NCI-H510A (cell line): ENCODE data around the gene GON4L.
A peak's percentile ranks its signal among the peaks of the same experiment; 100 is the strongest.
"Not testable (repeated sequence)": the region's sequence is repeated elsewhere in the genome, so short reads cannot be mapped to it uniquely, and the experiment has no call there.

Experiments used
- DNase-seq: peaks from one replicate; lab custom pipeline; 2025; lab: John Stamatoyannopoulos, UW

Gene GON4L

DNA sequence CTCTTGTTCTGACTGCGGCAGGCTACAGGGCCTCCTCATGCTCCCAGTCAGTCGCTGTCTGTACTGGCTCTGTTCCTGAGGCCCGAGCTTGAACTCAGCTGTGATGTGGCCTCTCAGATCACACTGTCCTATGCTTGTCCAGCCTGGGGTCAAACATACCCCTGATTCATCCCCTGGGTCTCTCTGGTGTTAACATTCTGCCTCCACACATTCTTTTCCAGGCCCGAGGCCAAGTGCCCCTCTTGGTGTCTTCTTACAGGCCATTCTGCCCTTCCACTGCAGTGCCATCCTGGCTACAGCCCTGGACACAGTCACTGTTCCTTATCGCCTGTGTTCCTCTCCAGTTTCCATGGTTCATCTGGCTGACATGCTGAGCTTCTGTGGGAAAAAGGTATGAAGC, 108.9 kb downstream of the GON4L start:
- not testable (repeated sequence) for DNase-seq

DNA sequence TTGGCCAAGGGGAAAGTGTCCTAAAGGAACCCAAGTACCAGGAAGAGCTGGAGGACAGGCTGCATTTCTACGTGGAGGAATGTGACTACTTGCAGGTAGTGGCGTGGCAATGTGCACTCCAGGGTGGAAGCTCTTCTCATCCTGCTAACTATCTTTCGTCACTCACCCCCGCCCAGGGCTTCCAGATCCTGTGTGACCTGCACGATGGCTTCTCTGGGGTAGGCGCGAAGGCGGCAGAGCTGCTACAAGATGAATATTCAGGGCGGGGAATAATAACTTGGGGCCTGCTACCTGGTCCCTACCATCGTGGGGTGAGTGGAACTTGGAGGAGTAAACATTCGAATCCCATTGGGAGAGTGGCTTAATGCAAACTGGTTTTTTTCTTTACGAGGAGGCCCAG, 109.4 kb downstream of the GON4L start:
- DNase-seq, result not testable (repeated sequence)

DNA sequence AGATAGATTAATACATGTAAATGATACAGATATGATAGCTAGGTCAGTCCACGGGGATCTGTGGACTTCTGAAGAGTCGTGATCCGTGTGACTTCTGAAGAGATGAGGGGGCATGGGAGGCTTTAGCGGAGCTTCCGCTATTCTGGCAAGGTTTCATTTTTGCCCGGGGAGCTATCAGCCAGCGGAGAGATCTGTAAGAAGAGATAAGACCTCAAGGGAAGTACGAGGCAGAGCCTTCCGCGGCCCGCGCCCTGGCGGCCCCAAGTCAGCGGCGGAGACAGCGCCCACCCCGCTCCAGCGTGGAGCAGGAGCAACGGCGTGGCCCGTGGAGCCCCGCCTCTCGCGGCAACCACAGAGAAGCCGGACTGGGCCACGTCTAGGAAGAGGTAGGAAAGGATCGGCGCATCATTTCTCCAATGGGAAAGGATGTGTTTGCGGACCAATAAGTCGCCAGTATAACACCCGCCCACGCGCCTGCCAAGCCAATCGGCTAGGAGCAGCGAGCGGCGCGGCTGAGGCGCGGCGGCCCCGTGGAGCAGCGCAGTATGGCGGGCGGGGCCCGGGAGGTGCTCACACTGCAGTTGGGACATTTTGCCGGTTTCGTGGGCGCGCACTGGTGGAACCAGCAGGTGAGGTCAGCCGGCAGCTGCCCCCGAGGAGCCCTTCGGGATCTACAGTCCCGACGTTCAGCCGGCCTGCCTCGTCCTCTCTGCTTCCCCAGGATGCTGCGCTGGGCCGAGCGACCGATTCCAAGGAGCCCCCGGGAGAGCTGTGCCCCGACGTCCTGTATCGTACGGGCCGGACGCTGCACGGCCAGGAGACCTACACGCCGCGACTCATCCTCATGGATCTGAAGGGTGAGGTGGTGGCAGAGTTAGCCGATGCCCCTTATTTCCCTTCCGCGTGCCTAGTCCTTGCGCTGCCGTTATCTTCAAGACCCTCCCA, 111.5 kb downstream of the GON4L start:
- peak; percentile 90 for DNase-seq

DNA sequence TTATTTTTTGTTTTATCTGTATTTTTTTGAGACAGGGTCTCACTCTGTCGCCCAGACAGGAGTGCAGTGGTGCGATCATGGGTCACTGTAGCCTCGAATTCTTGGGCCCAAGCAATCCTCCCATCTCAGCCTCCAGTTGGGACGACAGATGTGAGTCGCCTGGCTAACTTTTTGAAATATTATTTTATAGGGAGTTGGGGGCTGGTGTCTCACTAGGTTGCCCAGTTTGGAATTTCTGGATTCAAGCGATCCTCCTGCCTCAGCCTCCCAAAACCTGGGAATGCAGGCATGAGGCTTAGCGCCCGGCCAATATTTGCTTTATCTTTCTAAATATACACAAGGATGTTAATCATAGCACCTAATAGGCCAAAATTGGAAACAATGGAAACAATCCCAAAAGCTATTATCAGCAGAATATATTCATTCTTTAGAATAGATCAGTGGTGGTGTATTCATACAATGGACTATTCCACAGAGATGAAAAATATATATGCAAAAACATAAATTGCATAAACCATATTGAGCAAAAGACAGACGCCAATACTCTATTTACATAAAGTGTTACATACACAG, 112.2 kb downstream of the GON4L start:
- DNase-seq, result no peak

DNA sequence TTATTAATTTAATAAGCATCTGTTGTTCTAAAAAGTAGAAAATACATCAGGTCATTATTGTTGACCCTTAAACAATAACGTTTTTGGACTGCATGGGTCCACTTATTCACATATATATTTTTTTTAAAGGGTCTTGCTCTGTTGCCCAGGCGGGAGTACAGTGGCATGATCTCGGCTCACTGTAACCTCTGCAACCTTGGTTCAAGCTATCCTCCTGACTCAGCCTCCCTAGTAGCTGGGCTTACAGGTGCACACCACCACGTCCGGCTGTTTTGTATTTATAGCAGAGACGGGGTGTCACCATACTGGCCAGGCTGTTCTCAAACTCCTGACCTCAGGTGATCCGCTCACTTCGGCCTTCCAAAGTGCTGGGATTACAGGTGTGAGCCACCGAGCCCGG, 115.1 kb downstream of the GON4L start:
- no peak for DNase-seq

DNA sequence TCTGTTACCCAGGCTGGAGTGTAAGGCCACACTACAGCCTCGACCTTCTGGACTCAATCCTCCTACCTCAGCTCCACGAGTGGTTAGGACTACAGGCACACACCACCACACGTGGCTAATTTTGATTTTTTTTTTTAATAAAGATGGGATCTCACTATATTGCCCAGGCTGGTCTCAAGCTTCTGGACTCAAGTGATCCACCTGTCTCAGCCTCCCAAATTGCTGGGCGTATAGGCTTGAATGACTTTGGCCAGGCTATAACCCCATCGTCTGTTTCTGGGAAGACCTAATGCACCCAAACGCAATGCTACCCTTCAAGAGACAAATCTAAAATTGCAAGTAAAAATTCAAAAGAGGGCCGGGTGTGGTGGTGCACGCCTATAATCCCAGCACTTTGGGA, 116.0 kb downstream of the GON4L start:
- DNase-seq, result no peak

DNA sequence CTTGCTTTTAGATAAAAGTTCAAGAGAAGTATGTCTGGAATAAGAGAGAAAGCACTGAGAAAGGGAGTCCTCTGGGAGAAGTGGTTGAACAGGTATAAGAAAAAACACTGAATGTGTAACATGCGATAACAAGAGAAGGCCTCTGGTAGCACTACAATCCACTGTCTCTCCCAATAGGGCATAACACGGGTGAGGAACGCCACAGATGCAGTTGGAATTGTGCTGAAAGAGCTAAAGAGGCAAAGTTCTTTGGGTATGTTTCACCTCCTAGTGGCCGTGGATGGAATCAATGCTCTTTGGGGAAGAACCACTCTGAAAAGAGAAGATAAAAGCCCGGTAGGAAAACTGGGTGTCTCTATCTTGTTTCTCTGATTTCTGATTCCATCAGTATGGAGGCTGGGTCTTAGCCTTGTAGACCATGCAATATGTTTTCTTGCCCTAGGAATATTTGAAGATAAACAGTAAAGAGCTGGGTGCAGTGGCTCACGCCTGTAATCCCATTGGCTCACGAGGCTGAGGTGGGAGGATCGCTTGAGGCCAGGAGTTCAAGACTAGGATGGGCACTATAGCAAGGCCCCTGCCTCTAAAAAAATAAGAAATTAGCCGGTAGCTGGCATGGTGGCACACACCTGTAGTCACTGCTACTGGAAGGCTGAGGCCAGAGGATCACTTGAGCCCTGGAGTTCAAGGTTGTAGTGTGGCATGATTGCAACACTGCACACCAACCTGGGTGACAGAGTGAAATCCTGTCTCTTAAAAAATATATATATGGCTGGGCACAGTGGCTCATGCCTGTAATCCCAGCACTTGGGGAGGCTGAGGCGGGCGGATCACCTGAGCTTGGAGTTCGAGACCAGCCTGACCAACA, 127.7 kb downstream of the GON4L start:
- peak; percentile 15 for DNase-seq

DNA sequence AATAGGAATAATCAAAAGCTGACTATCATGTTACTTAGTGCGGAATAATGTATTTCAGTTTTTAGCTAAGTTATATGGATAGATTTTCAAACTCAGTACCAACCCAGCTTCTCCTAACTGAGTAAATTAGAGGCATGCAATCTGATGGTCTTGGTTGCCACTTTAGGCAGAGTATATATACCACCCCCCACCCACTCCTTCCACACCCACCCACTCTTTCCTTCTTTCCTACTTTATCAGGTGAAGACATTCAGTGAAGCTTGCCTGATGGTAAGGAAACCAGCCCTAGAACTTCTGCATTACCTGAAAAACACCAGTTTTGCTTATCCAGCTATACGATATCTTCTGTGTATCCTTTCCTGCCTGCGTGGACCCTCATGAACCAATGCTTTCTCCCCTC, 131.9 kb downstream of the GON4L start:
- no peak for DNase-seq

DNA sequence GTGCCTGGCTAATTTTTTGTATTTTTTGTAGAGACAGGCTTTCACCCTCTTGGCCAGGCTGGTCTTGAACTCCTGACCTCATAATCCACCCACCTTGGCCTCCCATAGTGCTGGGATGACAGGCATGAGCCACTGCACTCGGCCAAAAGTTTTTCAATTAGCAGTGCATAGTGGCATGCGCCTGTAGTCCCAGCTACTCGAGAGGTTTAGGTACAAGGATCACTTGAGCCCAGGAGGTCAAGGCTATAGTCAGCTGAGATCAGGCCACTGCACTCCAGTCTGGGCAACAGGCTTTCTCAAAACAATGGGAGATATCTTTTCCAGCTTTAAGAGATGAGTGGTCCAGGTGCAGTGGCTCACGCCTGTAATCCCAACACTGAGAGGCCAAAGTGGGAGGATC, 137.3 kb downstream of the GON4L start:
- no peak for DNase-seq

DNA sequence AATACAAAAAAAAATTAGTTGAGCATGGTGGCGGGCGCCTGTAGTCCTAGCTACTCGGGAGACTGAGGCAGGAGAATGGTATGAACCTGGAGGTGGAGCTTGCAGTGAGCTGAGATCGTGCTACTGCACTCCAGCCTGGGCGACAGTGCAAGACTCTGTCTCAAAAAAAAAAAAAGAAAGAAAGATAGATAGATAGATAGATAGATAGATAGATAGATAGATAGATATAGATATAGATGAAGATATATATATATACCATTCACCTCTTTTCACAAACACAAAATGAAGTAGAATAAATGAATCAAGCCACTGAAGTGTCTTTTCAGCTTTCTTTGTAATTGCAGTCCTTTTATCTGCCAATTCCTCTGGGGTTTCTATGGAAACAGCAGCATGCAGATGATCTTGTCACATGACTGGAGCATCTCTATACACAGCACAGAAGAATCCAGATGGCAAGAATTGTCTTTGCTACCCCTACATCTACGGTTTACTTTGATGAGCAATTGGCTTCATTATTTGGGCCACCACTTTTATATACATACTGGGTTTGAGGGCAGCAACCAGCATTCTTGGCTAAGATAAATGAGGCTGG, 138.4 kb downstream of the GON4L start:
- not testable (repeated sequence) for DNase-seq

DNA sequence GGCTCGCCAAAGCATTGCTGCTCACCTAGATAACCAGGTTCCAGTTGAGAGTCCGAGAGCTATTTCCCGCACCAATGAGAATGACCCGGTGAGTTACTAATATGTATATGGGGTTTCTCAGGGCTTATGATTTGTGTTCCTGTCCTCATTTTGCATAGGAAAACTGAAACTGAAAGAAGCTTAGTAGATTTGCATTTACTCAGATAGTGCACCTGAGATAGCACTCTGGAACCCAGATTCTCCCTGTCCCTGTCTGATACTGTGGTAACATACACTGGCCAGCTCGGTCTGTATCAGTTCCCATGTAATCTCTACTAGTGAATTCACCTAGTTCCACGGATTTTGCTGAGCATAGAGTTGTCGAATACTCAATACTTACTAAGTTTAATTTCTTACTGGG, 140.0 kb downstream of the GON4L start:
- DNase-seq, result no peak

DNA sequence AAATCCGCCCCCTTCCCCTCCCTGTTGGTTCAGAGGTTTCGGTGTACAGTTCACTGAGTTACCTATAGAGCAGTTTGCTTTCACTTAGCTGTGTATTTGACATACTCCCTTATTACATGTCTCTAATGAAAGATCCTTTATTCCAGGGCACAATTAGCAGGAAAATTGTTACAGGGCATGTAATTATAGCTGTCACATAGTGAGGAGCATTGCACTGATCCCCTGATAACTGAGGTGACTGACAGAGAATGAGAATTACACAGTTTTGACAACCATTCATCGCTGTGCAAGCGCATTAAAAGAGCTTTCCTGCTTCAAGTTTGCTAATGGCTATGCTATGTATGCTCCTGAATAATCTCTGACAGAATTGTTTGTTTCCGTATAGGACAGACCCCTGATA, 141.2 kb downstream of the GON4L start:
- no peak for DNase-seq

DNA sequence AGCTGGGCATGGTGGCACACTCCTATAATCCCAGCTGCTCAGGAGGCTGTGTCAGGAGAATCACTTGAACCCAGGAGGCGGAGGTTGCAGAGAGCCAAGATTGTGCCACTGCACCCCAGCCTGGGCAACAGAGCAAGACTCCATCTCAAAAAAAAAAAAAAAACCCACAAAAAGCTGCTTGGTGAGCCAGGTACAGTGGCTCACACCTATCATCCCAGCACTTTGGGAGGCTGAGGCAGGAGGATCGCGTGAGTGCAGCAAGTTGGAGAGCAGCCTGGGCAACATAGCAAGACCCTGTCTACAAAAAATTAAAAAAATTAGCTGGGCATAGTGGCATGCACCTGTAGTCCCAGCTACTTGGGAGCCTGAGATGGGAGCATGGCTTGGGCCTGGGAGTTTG, 142.0 kb downstream of the GON4L start:
- DNase-seq, result not testable (repeated sequence)

DNA sequence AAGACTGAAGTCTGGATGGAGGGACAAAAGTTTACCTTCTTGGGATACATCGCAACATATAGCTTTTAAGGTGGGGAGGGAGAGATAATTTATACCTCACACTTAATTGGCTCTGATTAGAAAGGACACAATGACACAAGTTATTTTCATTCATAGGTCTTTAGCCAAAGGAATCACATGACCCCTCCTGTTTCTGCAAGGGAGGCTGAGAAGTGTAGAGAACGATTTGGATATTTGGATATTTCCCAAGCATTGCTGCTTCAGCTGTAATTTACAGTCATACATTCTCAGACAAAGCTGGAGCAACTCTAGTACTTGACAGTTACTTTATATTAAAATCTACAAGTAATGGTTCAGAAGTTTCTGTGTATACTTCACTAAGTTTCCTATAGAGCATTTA, 143.9 kb downstream of the GON4L start:
- DNase-seq, result no peak

DNA sequence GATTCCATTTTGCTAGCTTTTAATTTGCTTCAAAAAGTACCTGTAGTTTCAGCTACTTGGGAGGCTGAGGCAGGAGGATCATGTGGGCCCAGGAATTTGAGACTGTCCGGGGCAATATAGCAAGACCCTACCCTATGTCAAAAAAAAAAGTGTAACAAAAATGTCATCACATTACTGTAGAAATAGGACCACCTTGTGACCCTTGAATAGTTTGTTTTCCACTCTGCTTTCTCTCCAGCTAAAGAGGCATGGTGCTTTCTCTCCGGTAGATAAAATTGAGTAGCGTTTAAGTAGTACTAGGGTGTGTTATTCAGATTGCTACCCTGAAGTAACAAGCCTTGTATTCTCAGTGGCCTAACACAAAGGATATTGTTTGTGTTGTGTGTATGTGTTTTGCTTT, 144.4 kb downstream of the GON4L start:
- DNase-seq, result not testable (repeated sequence)

DNA sequence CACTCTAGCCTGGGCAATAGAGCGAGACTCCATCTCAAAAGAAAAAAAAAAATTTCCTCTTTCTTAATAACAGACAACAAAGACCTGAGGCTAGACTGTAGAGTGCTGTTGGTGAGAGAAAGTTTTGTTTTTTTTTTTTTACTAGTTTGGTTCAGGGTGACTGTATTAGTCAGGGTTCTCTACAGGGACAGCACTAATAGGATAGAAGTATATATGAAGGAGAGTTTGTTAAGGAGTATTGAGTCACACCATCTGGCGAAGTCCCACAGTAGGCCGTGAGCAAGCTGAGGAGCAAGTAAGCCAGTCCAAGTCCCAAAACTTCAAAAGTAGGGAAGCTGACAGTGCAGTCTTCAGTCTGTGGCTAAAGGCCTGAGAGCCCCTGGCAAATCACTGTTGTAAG, 145.6 kb downstream of the GON4L start:
- DNase-seq, result not testable (repeated sequence)

DNA sequence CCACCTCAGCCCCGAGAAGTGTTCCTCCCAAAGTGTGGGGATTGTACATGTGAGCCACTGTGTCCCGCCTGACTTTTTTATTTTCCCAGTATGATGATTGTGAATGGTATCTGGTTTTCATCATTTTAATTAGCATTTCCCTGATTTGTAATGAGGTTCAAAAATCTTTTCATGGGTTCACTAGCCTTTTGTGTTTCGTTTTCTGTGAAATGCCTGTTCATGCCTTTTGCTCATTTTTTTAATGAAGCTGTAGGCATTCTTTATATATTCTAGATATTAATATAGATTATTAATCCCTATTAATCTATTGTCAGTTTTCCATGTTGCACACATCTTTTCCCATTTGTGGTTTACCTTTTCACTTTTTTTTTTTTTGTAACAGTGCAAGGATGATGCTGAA, 147.6 kb downstream of the GON4L start:
- no peak for DNase-seq

DNA sequence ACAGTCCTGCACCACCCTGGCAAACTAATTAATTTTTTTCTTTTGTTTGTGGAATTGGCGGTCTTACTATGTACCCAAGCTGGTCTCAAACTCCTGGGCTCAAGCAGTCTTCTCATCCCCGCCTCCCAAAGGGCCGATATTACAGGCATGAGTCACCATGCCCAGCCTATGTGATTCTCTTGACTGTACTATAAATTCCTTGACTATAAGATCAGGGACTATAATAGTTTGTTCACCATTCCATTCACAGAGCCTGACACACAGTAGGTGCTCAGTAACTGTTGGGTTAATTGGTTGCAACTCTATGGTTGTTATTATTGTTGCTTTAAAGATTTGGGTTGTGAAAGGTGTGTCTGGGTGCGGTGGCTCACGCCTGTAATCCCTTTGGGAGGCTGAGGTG, 150.9 kb downstream of the GON4L start:
- DNase-seq, result no peak

DNA sequence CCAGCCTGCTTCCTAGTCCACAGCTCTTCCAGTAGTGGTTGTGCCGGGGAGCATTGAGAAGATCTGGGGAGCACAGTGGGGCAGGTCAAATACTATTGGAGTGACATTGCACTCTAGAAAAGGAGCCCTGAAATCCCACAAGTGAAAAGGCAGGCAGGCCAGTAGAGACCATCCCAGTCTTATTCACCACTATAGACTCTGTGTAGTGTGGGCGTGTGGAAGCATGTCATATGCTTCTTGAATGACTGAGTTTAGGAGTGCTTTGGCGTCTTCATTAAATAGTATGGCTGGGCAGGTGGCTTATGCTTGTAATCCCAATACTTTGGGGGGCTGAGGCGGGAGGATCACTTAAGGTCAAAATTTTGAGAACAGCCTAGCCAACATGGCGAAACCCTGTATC, 152.6 kb downstream of the GON4L start:
- DNase-seq, result not testable (repeated sequence)

DNA sequence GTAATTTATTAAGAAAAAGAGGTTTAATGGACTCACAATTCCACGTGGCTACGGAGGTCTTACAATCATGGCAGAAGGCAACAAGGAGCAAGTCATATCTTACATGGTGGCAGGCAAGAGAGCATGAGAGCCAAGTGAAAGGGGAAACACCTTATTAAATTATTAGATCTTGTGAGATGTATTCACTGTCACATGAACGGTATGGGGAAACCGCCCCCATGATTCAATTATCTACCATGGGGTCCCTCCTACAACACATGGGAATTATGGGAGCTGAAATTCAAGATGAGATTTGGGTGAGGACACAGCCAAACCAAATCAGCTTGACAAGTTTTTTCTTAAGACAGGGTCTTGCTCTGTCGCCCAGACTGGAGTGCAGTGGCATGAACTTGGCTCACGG, 153.8 kb downstream of the GON4L start:
- DNase-seq, result no peak

DNA sequence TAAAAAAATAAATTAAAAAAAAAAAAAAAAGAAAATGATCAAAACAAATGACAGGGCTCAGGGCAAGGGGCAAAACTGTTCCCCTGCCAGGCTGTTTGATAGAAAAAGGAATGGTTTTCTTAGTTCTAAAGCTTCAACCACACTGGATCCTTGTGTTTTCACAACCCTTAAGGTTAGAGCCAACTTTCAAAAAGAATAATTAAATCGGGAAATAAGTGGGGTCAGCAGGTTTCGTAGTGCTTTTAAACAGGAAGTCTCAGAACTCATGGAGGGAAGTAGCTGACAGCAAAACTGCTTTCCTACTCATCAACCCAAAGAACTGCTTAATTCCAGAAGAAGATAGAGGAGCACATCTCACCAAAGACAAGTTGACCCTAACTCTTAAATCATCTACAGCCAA, 155.3 kb downstream of the GON4L start:
- DNase-seq, result not testable (repeated sequence)
